ENCODE measurements around the gene HNRNPA1L2. TPM values are rescaled to one million over a fixed set of nuclear protein-coding genes. Genes with fewer than 3 reads are reported as not detected.

HNRNPA1L2 gene
- total RNA-seq, 1 experiment from 2014 or later = 6.2 TPM

GRCh38 chr13:52652980-52653303 is 10.7 kb downstream of the HNRNPA1L2 start:
- Histone ChIP-seq H3K4me3 (replicated peaks in 1 of 2; ENCODE audit: low read depth in 1 of 2, low read length in 2 of 2) (peak overlapping the region; percentile 93 to 99), H2AFZ (ENCODE audit: low read depth, low read length, poor library complexity, severe bottlenecking) (no peak overlapping the region), H3K4me2 (ENCODE audit: low read length) (peak overlapping the region; percentile 86), H3K9me2 (ENCODE audit: insufficient read depth) (no peaks in the 10 kb centered on the region), H3K36me3 (ENCODE audit: control insufficient read depth in 1 of 2, insufficient read depth in 2 of 2, low read length in 2 of 2) (peaks cover 7 to 19% of the 10 kb centered on the region in 2 experiments), H3K79me2 (ENCODE audit: insufficient read depth, low read length) (peaks cover 75% of the 10 kb centered on the region), H3K9me3 (ENCODE audit: control insufficient read depth in 1 of 2, insufficient read depth in 1 of 2, low read depth in 1 of 2, low read length in 2 of 2) (no peaks in the 10 kb centered on the region), H4K20me1 (ENCODE audit: insufficient read depth) (no peaks in the 10 kb centered on the region), H3K27ac (ENCODE audit: low read depth, low read length) (peak overlapping the region; percentile 92), H3K9ac (ENCODE audit: low read length) (peak overlapping the region; percentile 94), H3K27me3 (ENCODE audit: insufficient read depth, low read length) (no peaks in the 10 kb centered on the region), H3K4me1 (ENCODE audit: control insufficient read depth in 1 of 2, insufficient read depth in 2 of 2, low read length in 2 of 2) (peaks cover 4 to 14% of the 10 kb centered on the region in 2 experiments; a peak in 3 of 4 replicates)
- BruUV-seq (replicated peaks) = TSS peak; percentile 66
- intact Hi-C loops (cut with micrococcal nuclease) = loop anchor here (1.0 to 5.0 kb wide), 3 partner anchors 36 to 202 kb away; partner anchors contain the start of gene VPS36
- POLR2A ChIA-PET = interaction anchor here (0.6 to 3.0 kb wide), 8 partner anchors 10 to 634 kb away, joined by 3 to 32 read pairs (median 4); no protein-coding TSS in a partner anchor
- TF ChIP-seq RAD21 (IDR thresholded peaks at IDR 0.05; ENCODE audit: low read depth) (no peak), TCF7L2 (IDR thresholded peaks at IDR 0.05; ENCODE audit: borderline replicate concordance, extremely low read depth, insufficient read depth, insufficient read length) (no peak), MAX (IDR thresholded peaks at IDR 0.05) (no peak), POLR2A (IDR thresholded peaks at IDR 0.05; ENCODE audit: borderline replicate concordance, extremely low read depth, insufficient read depth, insufficient read length) (no peak), FOSL1 (IDR thresholded peaks at IDR 0.05; ENCODE audit: low read depth) (no peak), ZFX (IDR thresholded peaks at IDR 0.05) (no peak), JUND (IDR thresholded peaks at IDR 0.05) (no peak), REST (IDR thresholded peaks at IDR 0.05; ENCODE audit: low read depth) (no peak), SIN3A (IDR thresholded peaks at IDR 0.05; ENCODE audit: low read depth) (no peak; the same call in 1 of the 2 replicates), SP1 (IDR thresholded peaks at IDR 0.05; ENCODE audit: low read depth) (no peak), ZNF274 (IDR thresholded peaks at IDR 0.05; ENCODE audit: low read depth, low read length) (no peak), EGR1 (IDR thresholded peaks at IDR 0.05; ENCODE audit: low read depth) (no peak), ATF3 (IDR thresholded peaks at IDR 0.05) (no peak), YY1 (IDR thresholded peaks at IDR 0.05; ENCODE audit: extremely low read depth, insufficient replicate concordance, low read depth, low read length) (no peak)
- CTCF ChIA-PET = interaction anchor here (1.0 to 2.4 kb wide), 6 partner anchors 9 to 315 kb away, joined by 3 to 13 read pairs (median 4); no protein-coding TSS in a partner anchor
- RAD21 ChIA-PET (ENCODE audit: low non-redundant PET in 1 of 2, low total read pairs in 2 of 2, uncharacterized antibody in 2 of 2, unreplicated experiment in 2 of 2) = interaction anchor here in 1 of 2 experiments (1.2 kb wide), 1 partner anchor 36 kb away, joined by 4 read pairs; no protein-coding TSS in a partner anchor
- DNase-seq (ENCODE audit: low read depth, low spot score) (no peak), ATAC-seq (peak; percentile 36)

Data from HCT116 (cell line).